Duodenal mucosa (tissue), 2 donors: Measurements from ENCODE around the gene STIM1.
A peak's percentile ranks its signal among the peaks of the same experiment; 100 is the strongest.

ENCODE experiments used
- H3K27ac ChIP-seq: one replicate; pipeline ENCODE4 v1.7.0; 2013; ENCODE audit warnings: low read depth, low read length
- H3K27me3 ChIP-seq, 2 donors: one replicate each; pipeline ENCODE4 v1.7.0; 2013; ENCODE audit warnings: low read length in 2 of 2, control low read depth in 1 of 2; ENCODE audit not compliant: insufficient read depth in 2 of 2, control insufficient read depth in 1 of 2
- H3K36me3 ChIP-seq, 2 donors: one replicate each; pipeline ENCODE4 v1.7.0; 2013; ENCODE audit warnings: low read length in 2 of 2, control low read depth in 1 of 2; ENCODE audit not compliant: insufficient read depth in 2 of 2, control insufficient read depth in 1 of 2
- H3K4me1 ChIP-seq, 2 donors: one replicate each; pipeline ENCODE4 v1.7.0; 2013; ENCODE audit warnings: low read length in 2 of 2, control low read depth in 1 of 2; ENCODE audit not compliant: insufficient read depth in 2 of 2, control insufficient read depth in 1 of 2
- H3K4me3 ChIP-seq, 2 donors: one replicate each; pipeline ENCODE4 v1.7.0; 2013; ENCODE audit warnings: low read length in 2 of 2, low read depth in 1 of 2
- H3K9ac ChIP-seq, 2 donors: one replicate each; pipeline ENCODE4 v1.7.0; 2013; ENCODE audit warnings: low read length in 2 of 2, low read depth in 1 of 2
- H3K9me3 ChIP-seq, 2 donors: one replicate each; pipeline ENCODE4 v1.7.0; 2013; ENCODE audit warnings: low read length in 2 of 2, control low read depth in 1 of 2; ENCODE audit not compliant: control insufficient read depth in 1 of 2

The STIM1 gene

DNA sequence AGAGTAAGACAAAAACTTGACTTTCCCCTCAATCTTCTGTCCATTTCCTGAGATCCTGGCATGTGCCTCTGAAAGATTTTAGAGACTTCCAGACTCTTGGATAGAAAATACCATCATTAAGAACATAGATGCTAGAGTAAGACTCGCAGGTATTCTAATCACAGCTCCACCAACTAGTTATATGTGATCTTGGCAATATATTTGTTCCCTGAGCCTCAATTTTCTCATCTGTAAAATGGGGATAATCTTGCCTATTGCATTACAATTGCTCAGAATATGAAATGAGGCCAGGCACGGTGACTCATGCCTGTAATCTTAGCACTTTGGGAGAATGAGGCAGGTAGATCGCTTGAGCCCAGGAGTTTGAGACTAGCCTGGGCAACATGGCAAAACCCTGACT, 25.4 kb upstream of the STIM1 start:
- no peaks in the 10 kb centered on the region for H3K9me3 ChIP-seq
- H3K4me3 ChIP-seq: no peak overlapping the region
- H3K4me1 ChIP-seq: peaks cover 38 to 42% of the 10 kb centered on the region in 2 donors
- no peak overlapping the region for H3K27ac ChIP-seq
- H3K9ac ChIP-seq: no peak overlapping the region
- H3K27me3 ChIP-seq: no peaks in the 10 kb centered on the region
- peaks cover 13 to 49% of the 10 kb centered on the region in 2 donors for H3K36me3 ChIP-seq

DNA sequence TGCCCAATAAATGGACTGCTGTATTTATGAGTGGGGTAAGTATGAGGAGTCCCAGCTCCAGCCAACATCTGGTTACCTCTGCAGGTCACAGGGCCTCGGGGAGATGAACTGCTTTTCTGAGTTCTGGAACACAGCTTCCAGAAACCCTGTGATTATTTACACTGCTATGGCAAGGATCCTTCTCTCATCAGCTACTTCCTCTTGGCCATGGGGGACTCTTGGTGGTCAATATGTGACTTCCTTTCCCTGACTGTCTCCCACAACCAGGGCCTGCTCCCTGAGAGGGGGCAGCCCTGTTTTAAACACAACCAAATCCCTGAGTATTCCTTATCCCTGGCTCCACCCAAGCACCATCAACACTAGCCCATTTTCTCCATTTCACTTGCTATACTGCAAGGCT, 24.7 kb upstream of the STIM1 start:
- H3K4me1 ChIP-seq: peaks cover 44 to 49% of the 10 kb centered on the region in 2 donors

DNA sequence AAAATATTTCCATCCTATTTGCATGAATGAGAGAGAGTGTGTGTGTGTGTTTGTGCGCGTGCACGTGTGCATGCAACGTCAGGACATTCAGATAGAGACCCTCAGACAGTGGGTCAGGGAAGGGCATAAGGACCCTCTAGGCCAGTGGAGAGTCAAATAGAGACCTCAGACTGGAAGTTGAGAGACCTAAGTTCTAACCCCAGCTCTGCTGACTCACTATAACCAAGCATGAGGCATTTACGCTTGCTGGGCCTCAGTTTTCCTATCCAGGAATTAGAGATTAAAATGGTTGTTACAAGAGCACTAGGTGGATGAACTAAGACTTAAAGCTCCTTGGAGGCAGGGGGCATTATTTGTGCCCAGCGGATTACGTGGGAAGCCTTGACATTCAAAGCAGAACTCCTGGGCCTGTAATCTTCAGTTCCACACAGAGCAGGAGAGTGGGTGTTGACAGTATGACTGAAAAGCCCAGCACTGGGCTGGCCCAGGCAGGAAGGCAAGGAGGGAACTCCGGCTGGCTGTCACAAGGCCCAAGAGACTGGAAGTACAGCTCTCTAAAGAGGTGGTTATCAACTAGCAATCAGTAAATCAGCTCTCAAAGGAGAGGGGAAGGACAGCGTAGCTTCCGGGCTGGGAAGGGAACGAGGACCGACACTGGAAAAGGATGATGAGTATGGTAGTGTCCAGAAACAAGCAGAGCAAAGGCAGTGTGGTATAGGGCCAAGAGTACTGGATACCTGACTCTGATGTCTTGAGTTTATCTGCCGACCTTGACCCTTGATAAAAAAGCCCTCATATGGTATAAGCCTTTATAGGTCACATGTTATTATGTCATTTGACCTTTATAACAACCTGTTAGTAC, 23.9 kb upstream of the STIM1 start:
- no peaks in the 10 kb centered on the region for H3K27me3 ChIP-seq
- H3K27ac ChIP-seq: no peak overlapping the region
- H3K9ac ChIP-seq: peak overlapping the region in 1 of 2 donors; percentile 6
- peak overlapping the region in 1 of 2 donors; percentile 9 for H3K4me3 ChIP-seq
- H3K36me3 ChIP-seq: peaks cover 9 to 34% of the 10 kb centered on the region in 2 donors
- peaks cover 45 to 49% of the 10 kb centered on the region in 2 donors for H3K4me1 ChIP-seq
- H3K9me3 ChIP-seq: no peaks in the 10 kb centered on the region

More for the DNA sequence above, 24.7 kb upstream of the STIM1 start:
- Histone ChIP-seq H3K4me3 (no peak overlapping the region), H3K27ac (no peak overlapping the region), H3K9ac (no peak overlapping the region), H3K36me3 (peaks cover 13 to 43% of the 10 kb centered on the region in 2 donors), H3K27me3 (no peaks in the 10 kb centered on the region), H3K9me3 (no peaks in the 10 kb centered on the region)

DNA sequence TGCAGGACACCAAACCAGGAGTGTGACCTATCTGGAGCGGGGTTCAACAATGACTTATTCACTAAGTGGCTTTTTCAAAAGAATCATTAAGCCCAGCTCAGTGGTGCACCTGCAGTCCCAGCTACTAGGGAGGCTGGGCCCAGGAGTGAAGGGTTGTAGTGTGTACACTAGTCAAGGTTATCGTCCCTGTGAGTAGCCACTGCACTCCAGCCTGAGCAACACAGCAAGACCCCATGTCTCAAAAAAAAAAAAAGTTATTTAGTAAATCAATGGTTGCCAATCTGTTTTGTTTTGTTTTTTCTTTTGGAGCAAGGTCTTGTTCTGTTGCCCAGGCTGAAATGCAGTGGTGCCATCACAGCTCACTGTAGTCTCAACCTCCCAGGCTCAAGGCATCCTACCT, 22.6 kb upstream of the STIM1 start:
- Histone ChIP-seq H3K4me1 (peaks cover 56 to 58% of the 10 kb centered on the region in 2 donors), H3K9ac (no peak overlapping the region), H3K27me3 (no peaks in the 10 kb centered on the region), H3K27ac (no peak overlapping the region), H3K4me3 (no peak overlapping the region), H3K9me3 (no peaks in the 10 kb centered on the region), H3K36me3 (peaks cover 3 to 22% of the 10 kb centered on the region in 2 donors)

DNA sequence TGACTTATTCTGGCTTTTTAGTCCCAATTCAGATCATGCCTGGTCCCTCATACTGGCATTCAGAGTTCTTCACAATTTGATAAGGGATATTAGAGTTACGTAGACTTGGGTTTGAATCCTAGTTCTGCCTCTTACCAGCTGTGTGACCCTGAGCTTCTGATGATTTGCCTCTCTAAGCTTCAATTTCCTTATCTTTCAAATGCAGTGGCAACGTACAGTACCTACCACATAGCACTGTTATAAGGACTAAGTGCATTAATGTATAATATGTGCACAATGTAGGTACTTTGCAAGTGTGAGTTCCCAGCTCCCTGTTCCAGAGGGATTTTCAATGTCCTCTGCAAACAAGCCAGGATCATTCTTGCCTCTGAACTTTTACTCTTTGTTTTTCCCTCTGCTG, 22.0 kb upstream of the STIM1 start:
- H3K27ac ChIP-seq: no peak overlapping the region
- peaks cover 62 to 65% of the 10 kb centered on the region in 2 donors for H3K4me1 ChIP-seq
- no peaks in the 10 kb centered on the region for H3K9me3 ChIP-seq
- no peak overlapping the region for H3K4me3 ChIP-seq
- peaks cover 0 to 17% of the 10 kb centered on the region in 2 donors for H3K36me3 ChIP-seq
- no peaks in the 10 kb centered on the region for H3K27me3 ChIP-seq
- H3K9ac ChIP-seq: no peak overlapping the region

DNA sequence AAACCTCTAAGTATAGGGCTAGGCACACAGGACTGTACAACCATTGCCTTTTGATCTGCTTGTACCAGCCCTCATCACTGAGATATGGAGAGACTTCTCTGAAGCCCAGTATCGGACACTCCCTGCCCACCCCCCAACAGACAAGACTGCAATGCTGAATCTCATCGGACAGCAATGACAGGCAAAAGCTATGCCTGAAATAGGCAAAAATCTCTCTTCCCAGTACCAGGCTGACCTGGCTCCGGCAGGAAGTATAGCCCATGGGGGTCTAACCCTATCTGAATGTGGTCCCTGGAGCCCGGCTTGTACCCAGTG, 21.2 kb upstream of the STIM1 start:
- Histone ChIP-seq H3K9ac (no peak overlapping the region), H3K27ac (no peak overlapping the region), H3K4me3 (peak overlapping the region; percentile 9 to 11), H3K36me3 (peaks cover 0 to 16% of the 10 kb centered on the region in 2 donors), H3K9me3 (no peaks in the 10 kb centered on the region), H3K4me1 (peaks cover 69 to 73% of the 10 kb centered on the region in 2 donors), H3K27me3 (no peaks in the 10 kb centered on the region)

DNA sequence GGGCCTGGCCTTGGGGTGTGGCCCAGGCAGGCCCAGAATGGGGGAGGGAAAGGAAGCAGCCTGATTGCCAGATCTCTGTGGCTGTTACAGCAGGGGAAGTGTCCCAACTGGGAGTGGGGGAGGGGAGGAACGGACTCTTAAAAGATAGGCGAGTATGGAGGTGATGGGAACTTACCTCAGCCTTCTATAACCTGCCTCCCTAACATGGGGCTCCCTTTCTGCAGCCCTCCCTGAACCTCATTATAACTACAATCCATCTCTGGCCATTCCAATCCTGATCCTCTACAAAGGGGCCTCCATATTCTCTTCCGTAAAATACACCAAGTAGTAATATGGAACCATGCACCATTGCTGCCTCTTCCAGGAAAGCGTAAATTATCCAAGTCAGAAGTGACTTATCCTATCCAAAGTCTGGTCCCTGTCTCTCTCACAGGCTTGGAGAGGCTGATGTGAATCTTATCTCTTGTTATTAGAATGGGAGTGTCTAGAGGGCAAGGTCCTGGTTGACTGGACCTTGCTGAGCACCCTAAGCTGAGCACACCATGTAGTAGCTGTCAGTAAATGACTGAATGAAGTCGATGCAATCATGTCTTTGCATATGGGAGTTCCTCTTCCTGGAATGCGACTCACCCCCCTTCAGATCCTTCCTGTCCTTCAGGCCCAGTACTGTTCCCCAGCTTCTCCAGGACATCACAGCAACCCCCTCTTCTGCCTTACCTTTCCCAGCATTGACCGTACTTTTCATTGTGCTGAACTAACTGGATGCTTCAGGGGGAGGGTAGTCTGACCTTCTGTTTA, 20.6 kb upstream of the STIM1 start:
- Histone ChIP-seq H3K27ac (no peak overlapping the region), H3K9me3 (no peaks in the 10 kb centered on the region), H3K4me3 (peak overlapping the region; percentile 9 to 23), H3K36me3 (peaks cover 0 to 12% of the 10 kb centered on the region in 2 donors), H3K9ac (no peak overlapping the region), H3K27me3 (no peaks in the 10 kb centered on the region), H3K4me1 (peaks cover 75 to 79% of the 10 kb centered on the region in 2 donors)

DNA sequence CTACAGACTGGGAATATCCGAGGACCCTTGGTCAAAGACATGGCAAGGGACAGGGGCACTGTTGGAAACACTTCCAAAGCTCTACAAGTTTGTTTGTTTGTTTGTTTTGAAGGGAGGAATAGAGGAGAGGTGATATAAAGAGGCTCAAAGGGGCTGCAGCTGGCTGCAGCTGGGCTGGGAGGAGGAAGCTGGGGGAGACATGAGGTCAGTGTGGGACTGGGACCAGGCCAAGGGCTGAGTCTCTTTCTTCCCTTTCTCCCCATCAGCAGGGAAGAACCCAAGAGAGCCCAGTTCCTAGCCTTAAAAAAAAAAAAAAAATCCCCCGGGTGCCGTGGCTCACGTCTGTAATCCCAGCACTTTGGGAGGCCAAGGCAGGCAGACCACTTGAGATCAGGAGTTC, 19.7 kb upstream of the STIM1 start:
- Histone ChIP-seq H3K4me1 (peaks cover 78 to 79% of the 10 kb centered on the region in 2 donors), H3K36me3 (peaks cover 0 to 7% of the 10 kb centered on the region in 2 donors), H3K9me3 (no peaks in the 10 kb centered on the region), H3K4me3 (no peak overlapping the region), H3K27me3 (no peaks in the 10 kb centered on the region), H3K27ac (no peak overlapping the region), H3K9ac (no peak overlapping the region)

DNA sequence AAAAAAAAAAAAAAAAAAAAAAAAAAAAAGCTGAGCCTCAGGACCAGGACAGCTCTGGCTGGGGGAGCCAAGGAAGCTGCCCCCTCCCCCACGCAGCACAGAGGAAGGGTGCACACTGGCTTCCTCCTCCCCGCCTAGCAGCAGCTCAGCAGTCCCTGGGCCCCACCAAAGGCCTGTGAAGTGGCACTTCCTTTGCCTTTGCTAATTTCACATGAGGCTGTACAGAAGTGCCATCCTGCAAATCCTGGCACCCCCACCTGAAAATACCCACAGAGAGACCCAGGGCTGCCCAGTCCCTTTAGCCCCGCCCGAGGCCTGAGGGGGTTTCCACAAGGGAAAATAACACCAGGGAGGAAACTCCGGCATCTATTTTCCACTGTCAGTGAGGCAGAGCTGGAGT, 18.6 kb upstream of the STIM1 start:
- H3K9ac ChIP-seq: peak overlapping the region in 1 of 2 donors; percentile 15
- H3K4me3 ChIP-seq: peak overlapping the region; percentile 26 to 33

DNA sequence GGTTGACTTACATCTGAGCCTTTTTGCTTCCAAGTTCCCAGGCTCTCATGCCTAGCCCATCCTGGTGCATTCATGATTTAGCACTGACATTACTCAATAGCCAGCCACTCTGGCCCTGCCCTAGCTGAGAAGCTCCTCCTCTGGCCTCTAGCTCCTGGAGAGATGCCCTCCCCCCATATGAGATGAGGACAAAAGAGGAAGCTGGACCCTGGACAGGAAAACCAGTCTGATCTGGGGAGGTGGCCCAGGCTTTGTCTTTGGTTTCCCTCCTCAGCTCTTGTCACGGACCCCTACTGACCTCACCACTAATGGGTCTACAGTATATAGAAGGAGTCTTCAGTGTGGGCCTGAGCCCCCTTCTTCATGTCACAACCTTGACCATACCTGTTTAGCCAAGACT, 17.7 kb upstream of the STIM1 start:
- H3K27me3 ChIP-seq: no peaks in the 10 kb centered on the region
- H3K9me3 ChIP-seq: no peaks in the 10 kb centered on the region
- peaks cover 0 to 5% of the 10 kb centered on the region in 2 donors for H3K36me3 ChIP-seq
- no peak overlapping the region for H3K27ac ChIP-seq
- no peak overlapping the region for H3K9ac ChIP-seq
- peak overlapping the region; percentile 78 to 79 for H3K4me3 ChIP-seq
- H3K4me1 ChIP-seq: peaks cover 60 to 63% of the 10 kb centered on the region in 2 donors

More for the DNA sequence above, 18.6 kb upstream of the STIM1 start:
- Histone ChIP-seq H3K4me1 (peaks cover 69 to 70% of the 10 kb centered on the region in 2 donors), H3K27ac (no peak overlapping the region), H3K36me3 (peaks cover 0 to 7% of the 10 kb centered on the region in 2 donors), H3K9me3 (no peaks in the 10 kb centered on the region), H3K27me3 (no peaks in the 10 kb centered on the region)
